H9 (cell line): ENCODE results near the gene SLC25A25. TPM values are rescaled to one million over a fixed set of nuclear protein-coding genes. Genes with fewer than 3 reads are reported as not detected.

ENCODE experiments used
- DNase-seq: peaks from one replicate; pipeline ENCODE4 v3.0.0-alpha.2; 2017
- H2AFZ ChIP-seq: one replicate; pipeline ENCODE4 v1.6.1; 2013; ENCODE audit warnings: mild to moderate bottlenecking, low read length, control low read depth, moderate library complexity
- H2AK5ac ChIP-seq: 2 replicates; pipeline ENCODE4 v1.6.1; 2013; ENCODE audit warnings: low read length, control low read depth, mixed read lengths; ENCODE audit not compliant: insufficient read length
- H2BK120ac ChIP-seq: one replicate; pipeline ENCODE4 v1.6.1; 2013; ENCODE audit warnings: low read depth, mild to moderate bottlenecking, low read length, control low read depth, inconsistent platforms; ENCODE audit not compliant: poor library complexity, severe bottlenecking
- H2BK12ac ChIP-seq: 2 replicates; pipeline ENCODE4 v1.6.1; 2013; ENCODE audit warnings: low read length, control low read depth, mixed read lengths, low read depth; ENCODE audit not compliant: insufficient read length
- H2BK15ac ChIP-seq: 2 replicates; pipeline ENCODE4 v1.6.1; 2013; ENCODE audit warnings: low read depth, low read length, control low read depth
- H2BK20ac ChIP-seq: one replicate; pipeline ENCODE4 v1.6.1; 2013; ENCODE audit warnings: low read depth, mild to moderate bottlenecking, low read length, control low read depth, inconsistent platforms; ENCODE audit not compliant: poor library complexity, severe bottlenecking
- H2BK5ac ChIP-seq: 2 replicates; pipeline ENCODE4 v1.6.1; 2013; ENCODE audit warnings: low read length, control low read depth, mixed read lengths; ENCODE audit not compliant: insufficient read length
- H3K14ac ChIP-seq: 2 replicates; pipeline ENCODE4 v1.6.1; 2013; ENCODE audit warnings: low read length, control low read depth; ENCODE audit not compliant: insufficient read depth
- H3K18ac ChIP-seq: 2 replicates; pipeline ENCODE4 v1.6.1; 2013; ENCODE audit warnings: low read depth, mild to moderate bottlenecking, mixed read lengths, low read length, control low read depth; ENCODE audit not compliant: insufficient read length
- H3K23ac ChIP-seq: 2 replicates; pipeline ENCODE4 v1.6.1; 2013; ENCODE audit warnings: low read length, control low read depth, mixed read lengths, low read depth; ENCODE audit not compliant: insufficient read length
- H3K23me2 ChIP-seq: 2 replicates; pipeline ENCODE4 v1.6.1; 2013; ENCODE audit warnings: low read depth, mild to moderate bottlenecking, mixed read lengths, low read length, control low read depth; ENCODE audit not compliant: insufficient read length, poor library complexity, severe bottlenecking
- H3K27ac ChIP-seq: 2 replicates; pipeline ENCODE4 v1.5.1; 2013; ENCODE audit warnings: low read length, control low read depth, mixed read lengths, low read depth; ENCODE audit not compliant: insufficient read length
- H3K27me3 ChIP-seq: 2 replicates; pipeline ENCODE4 v1.6.1; 2013; ENCODE audit warnings: low read length, control low read depth, inconsistent platforms; ENCODE audit not compliant: insufficient read depth
- H3K4ac ChIP-seq: 2 replicates; pipeline ENCODE4 v1.6.1; 2013; ENCODE audit warnings: low read depth, mild to moderate bottlenecking, control low read depth, inconsistent platforms, low read length, moderate library complexity
- H3K4me1 ChIP-seq: 2 replicates; pipeline ENCODE4 v1.6.1; 2013; ENCODE audit warnings: low read length, control low read depth, inconsistent platforms; ENCODE audit not compliant: insufficient read depth
- H3K4me2 ChIP-seq: 2 replicates; pipeline ENCODE4 v1.6.1; 2013; ENCODE audit warnings: low read length, control low read depth, mixed read lengths; ENCODE audit not compliant: insufficient read length, insufficient read depth
- H3K56ac ChIP-seq: 2 replicates; pipeline ENCODE4 v1.6.1; 2013; ENCODE audit warnings: low read depth, mild to moderate bottlenecking, mixed read lengths, low read length, control low read depth; ENCODE audit not compliant: insufficient read length
- H3K79me1 ChIP-seq: 2 replicates; pipeline ENCODE4 v1.6.1; 2013; ENCODE audit warnings: low read depth, mild to moderate bottlenecking, moderate library complexity, low read length, control low read depth, inconsistent platforms; ENCODE audit not compliant: insufficient read depth, poor library complexity, severe bottlenecking
- H3K79me2 ChIP-seq: 2 replicates; pipeline ENCODE4 v1.6.1; 2013; ENCODE audit warnings: low read length, control low read depth, inconsistent platforms; ENCODE audit not compliant: insufficient read depth
- H3K9ac ChIP-seq: 2 replicates; pipeline ENCODE4 v1.6.1; 2013; ENCODE audit warnings: low read length, control low read depth, mixed read lengths; ENCODE audit not compliant: insufficient read length; ENCODE audit errors: extremely low read depth
- H3K9me3 ChIP-seq: one replicate; pipeline ENCODE4 v1.6.1; 2013; ENCODE audit warnings: low read depth, low read length, inconsistent platforms; ENCODE audit not compliant: control insufficient read depth
- H3T11ph ChIP-seq: one replicate; pipeline ENCODE4 v1.6.1; 2013; ENCODE audit warnings: mild to moderate bottlenecking, low read length, control low read depth, inconsistent platforms
- H4K20me1 ChIP-seq: one replicate; pipeline ENCODE4 v1.6.1; 2013; ENCODE audit not compliant: control insufficient read depth, insufficient read length, insufficient read depth
- H4K5ac ChIP-seq: 2 replicates; pipeline ENCODE4 v1.6.1; 2013; ENCODE audit warnings: low read depth, mild to moderate bottlenecking, mixed read lengths, low read length, control low read depth; ENCODE audit not compliant: insufficient read length
- H4K8ac ChIP-seq: replicated peaks from 2 replicates; pipeline ENCODE4 v1.6.1; 2013; ENCODE audit warnings: low read length, control low read depth, mixed read lengths, low read depth; ENCODE audit not compliant: insufficient read length
- H4K91ac ChIP-seq: 2 replicates; pipeline ENCODE4 v1.6.1; 2013; ENCODE audit warnings: low read depth, mild to moderate bottlenecking, moderate library complexity, mixed read lengths, low read length, control low read depth; ENCODE audit not compliant: insufficient read length
- H3K27ac Mint-ChIP-seq, 3 experiments: 2 replicates in 2 of 3; 3 replicates in 1 of 3; pipeline ENCODE4 v1.8.0; 2020 to 2021; ENCODE audit warnings: mixed read lengths in 3 of 3, mild to moderate bottlenecking in 1 of 3, moderate library complexity in 1 of 3
- H3K27me3 Mint-ChIP-seq: 2 replicates; pipeline ENCODE4 v1.8.0; 2021; ENCODE audit warnings: low read depth, mild to moderate bottlenecking, moderate library complexity, mixed read lengths
- H3K36me3 Mint-ChIP-seq, 3 experiments: 2 replicates in 2 of 3; 3 replicates in 1 of 3; pipeline ENCODE4 v1.8.0; 2020 to 2021; ENCODE audit warnings: low read depth in 3 of 3, mixed read lengths in 3 of 3; ENCODE audit not compliant: insufficient read depth in 1 of 3
- H3K4me1 Mint-ChIP-seq, 2 experiments: 2 replicates each; pipeline ENCODE4 v1.8.0; 2020; ENCODE audit warnings: mixed read lengths in 2 of 2
- H3K4me3 Mint-ChIP-seq, 2 experiments: 2 replicates in 1 of 2; 3 replicates in 1 of 2; pipeline ENCODE4 v1.8.0; 2020 to 2021; ENCODE audit warnings: mild to moderate bottlenecking in 2 of 2, mixed read lengths in 2 of 2, moderate library complexity in 1 of 2
- H3K9me3 Mint-ChIP-seq, 2 experiments: 2 replicates in 1 of 2; 3 replicates in 1 of 2; pipeline ENCODE4 v1.8.0; 2020; ENCODE audit warnings: mild to moderate bottlenecking in 2 of 2, mixed read lengths in 2 of 2, moderate library complexity in 1 of 2
- CTCF ChIP-seq: fragments of 200-600 bp; sonication (generic); conservative IDR thresholded peaks from 3 replicates; pipeline ENCODE4 v1.8.0; 2021; ENCODE audit warnings: antibody characterized with exemption, mild to moderate bottlenecking
- whole genome bisulfite sequencing: extraction: QIAGEN DNeasy Blood & Tissue Kit; methylation state at CpG from one replicate; pipeline ENCODE4 v1.1.7; 2013; ENCODE audit warnings: missing lambda C conversion rate, low lambda C conversion rate, mixed read lengths; ENCODE audit not compliant: insufficient read length; ENCODE audit errors: extremely low coverage; 5-methylcytosine and 5-hydroxymethylcytosine counted together
- total RNA-seq: library from RNA; stranded (reverse); gene quantifications from 2 replicates; pipeline ENCODE4 v1.2.1, GENCODE V29; 2021

SLC25A25 gene
- total RNA-seq, 1 experiment from 2014 or later: 16.9 TPM

- no peaks in the 10 kb centered on the region for H3K9me3 ChIP-seq
- H2BK20ac ChIP-seq: no peak overlapping the region
- Mint-ChIP-seq H3K36me3 (peaks cover 17 to 47% (median 32%) of the 10 kb centered on the region in 3 experiments), H3K27me3 (no peaks in the 10 kb centered on the region), H3K4me1 (peaks cover 11 to 12% of the 10 kb centered on the region in 2 experiments), H3K9me3 (no peaks in the 10 kb centered on the region), H3K4me3 (no peak overlapping the region), H3K27ac (no peak overlapping the region)
- H3K27me3 ChIP-seq: no peaks in the 10 kb centered on the region
- no peak overlapping the region for H3K4me2 ChIP-seq
- H2BK5ac ChIP-seq: no peak overlapping the region
- H3K56ac ChIP-seq: no peak overlapping the region
- H3K79me1 ChIP-seq: no peaks in the 10 kb centered on the region
- H3K23ac ChIP-seq: no peak overlapping the region
- no peak overlapping the region for H3K27ac ChIP-seq
- H3T11ph ChIP-seq: no peak overlapping the region
- no peaks in the 10 kb centered on the region for H3K23me2 ChIP-seq
- no peak for DNase-seq
- no CpG with 5 or more reads among the region's 20 CpGs for WGBS
- H3K9ac ChIP-seq: no peak overlapping the region
- H3K79me2 ChIP-seq: no peaks in the 10 kb centered on the region
- H2BK120ac ChIP-seq: no peak overlapping the region
- no peak overlapping the region for H2AFZ ChIP-seq
- no peaks in the 10 kb centered on the region for H3K4me1 ChIP-seq
- H3K14ac ChIP-seq: no peak overlapping the region
- H4K8ac ChIP-seq: no peak overlapping the region
- H2BK12ac ChIP-seq: no peak overlapping the region
- no peak overlapping the region for H2AK5ac ChIP-seq
- no peaks in the 10 kb centered on the region for H4K20me1 ChIP-seq
- no peak overlapping the region for H3K18ac ChIP-seq
- H3K4ac ChIP-seq: no peak overlapping the region
- no peak overlapping the region for H4K5ac ChIP-seq
- H4K91ac ChIP-seq: no peak overlapping the region
- no peak for TF ChIP-seq CTCF
- no peak overlapping the region for H2BK15ac ChIP-seq
These were observed 52.2 kb downstream of the SLC25A25 start for GRCh38 chr9:128120061-128120740.
